ENCODE data around the gene FSHR. TPM values are rescaled to one million over a fixed set of nuclear protein-coding genes. Genes with fewer than 3 reads are reported as not detected.

FSHR gene
- total RNA-seq, 1 experiment from 2014 or later = not detected

DNA sequence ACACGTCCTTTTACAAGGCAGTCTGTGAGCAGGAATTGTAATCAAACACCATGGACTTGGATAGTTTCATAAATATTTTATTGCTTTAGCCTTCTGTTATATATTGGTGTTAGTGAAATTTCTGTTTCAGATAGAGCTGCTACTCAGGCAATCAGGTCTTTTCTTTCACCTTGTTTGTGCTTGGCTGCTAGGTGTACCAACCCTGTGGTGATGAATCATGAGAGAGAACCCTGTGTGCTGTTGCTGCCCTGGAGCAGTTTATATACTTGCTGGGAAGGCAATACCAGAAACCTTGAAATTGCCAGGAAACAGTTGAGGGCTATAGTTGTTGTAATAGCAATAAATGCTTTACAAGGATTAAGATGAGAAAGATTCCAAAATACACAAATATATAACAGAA is 84.5 kb downstream of the FSHR start:
- DNase-seq = no peak
- Histone ChIP-seq H3K79me2 (ENCODE audit: low read length) (no peaks in the 10 kb centered on the region), H3K9me3 (ENCODE audit: low read length) (peaks cover 37% of the 10 kb centered on the region; the same call in 1 of the 2 replicates), H3F3A (ENCODE audit: low read length, unreplicated experiment) (no peaks in the 10 kb centered on the region), H4K20me1 (ENCODE audit: low read length) (no peaks in the 10 kb centered on the region), H3K9me2 (replicated peaks; ENCODE audit: low read length) (no peaks in the 10 kb centered on the region), H3K36me3 (ENCODE audit: low read depth, low read length) (no peaks in the 10 kb centered on the region), H3K4me2 (ENCODE audit: low read length) (no peak overlapping the region), H3K4me1 (ENCODE audit: insufficient read depth, low read length) (no peaks in the 10 kb centered on the region), H3K9ac (ENCODE audit: low read length) (no peak overlapping the region), H3K27me3 (ENCODE audit: low read length) (no peaks in the 10 kb centered on the region), H2AFZ (ENCODE audit: low read length) (no peak overlapping the region), H3K27ac (ENCODE audit: low read length) (no peak overlapping the region), H3K4me3 (ENCODE audit: low read length) (no peak overlapping the region)
- TF ChIP-seq, protein P1, sequence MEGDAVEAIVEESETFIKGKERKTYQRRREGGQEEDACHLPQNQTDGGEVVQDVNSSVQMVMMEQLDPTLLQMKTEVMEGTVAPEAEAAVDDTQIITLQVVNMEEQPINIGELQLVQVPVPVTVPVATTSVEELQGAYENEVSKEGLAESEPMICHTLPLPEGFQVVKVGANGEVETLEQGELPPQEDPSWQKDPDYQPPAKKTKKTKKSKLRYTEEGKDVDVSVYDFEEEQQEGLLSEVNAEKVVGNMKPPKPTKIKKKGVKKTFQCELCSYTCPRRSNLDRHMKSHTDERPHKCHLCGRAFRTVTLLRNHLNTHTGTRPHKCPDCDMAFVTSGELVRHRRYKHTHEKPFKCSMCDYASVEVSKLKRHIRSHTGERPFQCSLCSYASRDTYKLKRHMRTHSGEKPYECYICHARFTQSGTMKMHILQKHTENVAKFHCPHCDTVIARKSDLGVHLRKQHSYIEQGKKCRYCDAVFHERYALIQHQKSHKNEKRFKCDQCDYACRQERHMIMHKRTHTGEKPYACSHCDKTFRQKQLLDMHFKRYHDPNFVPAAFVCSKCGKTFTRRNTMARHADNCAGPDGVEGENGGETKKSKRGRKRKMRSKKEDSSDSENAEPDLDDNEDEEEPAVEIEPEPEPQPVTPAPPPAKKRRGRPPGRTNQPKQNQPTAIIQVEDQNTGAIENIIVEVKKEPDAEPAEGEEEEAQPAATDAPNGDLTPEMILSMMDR (conservative IDR thresholded peaks at IDR 0.05; ENCODE audit: low read depth, low read length) = no peak
- TF ChIP-seq EZH2 (IDR thresholded peaks at IDR 0.05; ENCODE audit: low read length, unreplicated experiment) (no peak), EZH2phosphoT487 (IDR thresholded peaks at IDR 0.05; ENCODE audit: borderline replicate concordance, low read length) (no peak)
- intact Hi-C loops (cut with micrococcal nuclease) = no loop called here
- ChIA-PET POLR2A (ENCODE audit: unreplicated experiment) (no interaction called here), CTCF (no interaction called here)
- BruUV-seq (replicated peaks) = no TSS peak
- no peak for ATAC-seq

DNA sequence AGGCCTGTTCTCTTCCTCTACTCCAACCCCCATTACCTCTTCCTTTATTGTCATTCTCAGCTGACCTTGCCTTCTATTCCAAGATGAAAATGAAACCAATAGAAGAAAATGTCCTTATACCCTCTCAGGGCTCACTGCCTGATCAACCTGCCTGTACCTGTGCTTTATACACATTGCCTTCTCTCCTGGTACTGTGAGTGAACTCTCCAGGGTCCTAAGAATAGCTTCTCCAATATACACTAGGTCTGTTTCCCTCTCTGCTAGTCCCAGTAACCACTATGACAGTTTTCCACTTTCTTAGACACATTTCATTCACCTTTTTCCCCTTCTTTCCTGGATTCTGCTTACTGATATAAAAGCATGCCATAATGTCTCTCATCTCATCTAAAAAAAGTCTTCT is 85.7 kb downstream of the FSHR start:
- Histone ChIP-seq H2AFZ (ENCODE audit: low read length) (no peak overlapping the region), H3K4me1 (ENCODE audit: insufficient read depth, low read length) (no peaks in the 10 kb centered on the region), H3K36me3 (ENCODE audit: low read depth, low read length) (no peaks in the 10 kb centered on the region), H3F3A (ENCODE audit: low read length, unreplicated experiment) (no peaks in the 10 kb centered on the region), H3K9ac (ENCODE audit: low read length) (no peak overlapping the region), H4K20me1 (ENCODE audit: low read length) (no peaks in the 10 kb centered on the region), H3K9me3 (ENCODE audit: low read length) (peaks cover 26% of the 10 kb centered on the region; the same call in 1 of the 2 replicates), H3K9me2 (replicated peaks; ENCODE audit: low read length) (no peaks in the 10 kb centered on the region), H3K4me3 (ENCODE audit: low read length) (no peak overlapping the region), H3K4me2 (ENCODE audit: low read length) (no peak overlapping the region), H3K27me3 (ENCODE audit: low read length) (no peaks in the 10 kb centered on the region), H3K27ac (ENCODE audit: low read length) (no peak overlapping the region), H3K79me2 (ENCODE audit: low read length) (no peaks in the 10 kb centered on the region)
- DNase-seq (no peak), ATAC-seq (no peak)
- CTCF ChIA-PET = no interaction called here
- intact Hi-C loops (cut with micrococcal nuclease) = no loop called here
- POLR2A ChIA-PET (ENCODE audit: unreplicated experiment) = no interaction called here
- BruUV-seq (replicated peaks) = no TSS peak
- no peak for TF ChIP-seq EZH2 (IDR thresholded peaks at IDR 0.05; ENCODE audit: low read length, unreplicated experiment)
- TF ChIP-seq, protein P1 (conservative IDR thresholded peaks at IDR 0.05; ENCODE audit: low read depth, low read length) = no peak
- TF ChIP-seq EZH2phosphoT487 (IDR thresholded peaks at IDR 0.05; ENCODE audit: borderline replicate concordance, low read length) = no peak

DNA sequence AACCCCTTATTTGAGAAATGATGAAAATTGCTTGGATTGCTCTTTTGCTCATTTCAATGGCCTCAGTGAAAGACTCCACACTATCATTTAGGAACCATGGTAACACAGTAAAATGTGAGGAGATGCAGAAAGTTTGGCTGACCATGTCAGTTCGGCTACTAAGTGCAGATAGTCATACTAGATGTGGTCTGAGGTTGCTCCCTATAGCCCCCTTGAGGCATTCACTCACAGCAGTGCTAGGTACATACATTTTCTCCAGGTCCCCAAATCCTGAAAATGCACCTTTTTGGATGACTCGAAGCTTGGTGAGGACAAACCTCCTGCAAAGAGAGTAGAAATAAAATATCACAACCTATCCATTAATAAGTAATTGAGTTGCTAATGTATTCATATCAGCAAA is 86.3 kb downstream of the FSHR start:
- Histone ChIP-seq H4K20me1 (ENCODE audit: low read length) (no peaks in the 10 kb centered on the region), H3K79me2 (ENCODE audit: low read length) (no peaks in the 10 kb centered on the region), H3K4me3 (ENCODE audit: low read length) (no peak overlapping the region), H3K36me3 (ENCODE audit: low read depth, low read length) (no peaks in the 10 kb centered on the region), H3K9me3 (ENCODE audit: low read length) (peaks cover 24% of the 10 kb centered on the region; the same call in 1 of the 2 replicates), H3K9me2 (replicated peaks; ENCODE audit: low read length) (no peaks in the 10 kb centered on the region), H3K4me2 (ENCODE audit: low read length) (no peak overlapping the region), H3K4me1 (ENCODE audit: insufficient read depth, low read length) (no peaks in the 10 kb centered on the region), H3K9ac (ENCODE audit: low read length) (no peak overlapping the region), H3F3A (ENCODE audit: low read length, unreplicated experiment) (no peaks in the 10 kb centered on the region), H3K27ac (ENCODE audit: low read length) (no peak overlapping the region), H2AFZ (ENCODE audit: low read length) (no peak overlapping the region), H3K27me3 (ENCODE audit: low read length) (no peaks in the 10 kb centered on the region)
- intact Hi-C loops (cut with micrococcal nuclease) = no loop called here
- ATAC-seq (no peak), DNase-seq (no peak)
- BruUV-seq (replicated peaks) = no TSS peak
- ChIA-PET POLR2A (ENCODE audit: unreplicated experiment) (no interaction called here), CTCF (no interaction called here)
- TF ChIP-seq EZH2phosphoT487 (IDR thresholded peaks at IDR 0.05; ENCODE audit: borderline replicate concordance, low read length) (no peak), EZH2 (IDR thresholded peaks at IDR 0.05; ENCODE audit: low read length, unreplicated experiment) (no peak)
- TF ChIP-seq, protein P1 (conservative IDR thresholded peaks at IDR 0.05; ENCODE audit: low read depth, low read length) = no peak

All from PC-3 (cell line).